GM21526 (cell line): ENCODE results near the gene ATP6V1F.

ENCODE experiments used
- ATAC-seq: cut with Tn5 transposase; IDR thresholded peaks from one replicate; pipeline ENCODE4 v1.9.1; 2021; ENCODE audit warnings: moderate library complexity; ENCODE audit not compliant: unreplicated experiment, low FRiP score

The ATP6V1F gene

DNA sequence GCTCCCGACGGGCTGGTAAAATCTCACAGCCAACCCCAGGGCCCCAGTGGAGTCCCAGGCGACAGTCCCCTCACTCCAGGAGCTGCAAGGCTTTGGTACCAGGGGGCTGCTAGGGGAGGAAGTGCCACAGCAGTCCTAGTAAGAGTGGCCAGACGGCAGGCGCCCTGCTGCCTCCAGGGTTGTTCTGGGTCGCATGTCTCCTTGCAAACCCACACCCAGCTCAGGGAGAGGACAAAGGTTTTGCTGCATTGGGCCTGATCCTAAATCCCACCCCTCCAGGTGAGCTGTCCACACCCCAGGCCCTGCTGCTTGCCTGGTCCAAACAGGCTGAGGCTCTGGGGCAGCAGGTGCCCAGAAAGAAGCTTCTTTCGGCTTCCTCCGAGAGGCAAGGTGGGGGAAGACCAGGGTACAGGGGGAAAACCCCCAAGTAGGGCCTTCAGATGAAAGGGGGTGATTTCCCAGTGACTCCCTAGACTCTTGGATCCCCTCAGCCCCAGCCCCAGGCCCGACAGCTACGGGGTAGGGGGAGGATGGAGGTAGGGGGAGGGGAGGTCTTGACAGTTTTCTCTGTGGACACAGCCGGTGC lies 52.0 kb downstream of the ATP6V1F start:
- no peak for ATAC-seq

DNA sequence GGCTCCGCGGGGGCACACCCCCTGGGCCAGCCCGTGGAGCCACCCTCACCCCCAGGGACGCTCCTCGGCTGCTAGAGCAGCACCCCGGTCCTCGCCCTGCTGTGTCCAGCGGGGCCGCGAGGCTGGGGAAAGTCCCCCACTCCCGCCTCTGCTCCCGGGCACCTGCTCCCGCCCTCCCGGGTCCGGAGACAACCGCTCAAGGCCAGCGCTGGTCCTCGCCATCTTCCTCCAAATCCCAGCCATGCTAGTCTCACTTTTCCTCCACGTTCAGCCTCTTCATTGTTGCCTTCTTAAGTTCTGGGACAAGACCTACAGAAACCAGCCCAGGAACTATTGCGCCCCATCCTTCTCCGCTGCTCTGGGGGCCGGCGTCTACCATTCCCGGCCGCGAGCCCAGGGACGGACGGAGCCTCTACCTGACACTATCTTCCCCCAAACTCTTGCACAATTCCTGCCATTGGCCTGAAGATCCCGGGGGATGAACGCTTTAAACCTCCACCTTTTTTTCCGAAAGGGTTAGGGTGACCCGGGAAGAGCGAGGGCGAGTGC lies 52.7 kb downstream of the ATP6V1F start:
- ATAC-seq: no peak
